GM21786 (cell line): ENCODE results near the gene MS4A6A.
"Not testable (repeated sequence)": the region's sequence is repeated elsewhere in the genome, so short reads cannot be mapped to it uniquely, and the experiment has no call there.

Source experiments
- ATAC-seq: cut with Tn5 transposase; IDR thresholded peaks from one replicate; pipeline ENCODE4 v1.9.1; 2021; ENCODE audit not compliant: unreplicated experiment

Gene MS4A6A

DNA sequence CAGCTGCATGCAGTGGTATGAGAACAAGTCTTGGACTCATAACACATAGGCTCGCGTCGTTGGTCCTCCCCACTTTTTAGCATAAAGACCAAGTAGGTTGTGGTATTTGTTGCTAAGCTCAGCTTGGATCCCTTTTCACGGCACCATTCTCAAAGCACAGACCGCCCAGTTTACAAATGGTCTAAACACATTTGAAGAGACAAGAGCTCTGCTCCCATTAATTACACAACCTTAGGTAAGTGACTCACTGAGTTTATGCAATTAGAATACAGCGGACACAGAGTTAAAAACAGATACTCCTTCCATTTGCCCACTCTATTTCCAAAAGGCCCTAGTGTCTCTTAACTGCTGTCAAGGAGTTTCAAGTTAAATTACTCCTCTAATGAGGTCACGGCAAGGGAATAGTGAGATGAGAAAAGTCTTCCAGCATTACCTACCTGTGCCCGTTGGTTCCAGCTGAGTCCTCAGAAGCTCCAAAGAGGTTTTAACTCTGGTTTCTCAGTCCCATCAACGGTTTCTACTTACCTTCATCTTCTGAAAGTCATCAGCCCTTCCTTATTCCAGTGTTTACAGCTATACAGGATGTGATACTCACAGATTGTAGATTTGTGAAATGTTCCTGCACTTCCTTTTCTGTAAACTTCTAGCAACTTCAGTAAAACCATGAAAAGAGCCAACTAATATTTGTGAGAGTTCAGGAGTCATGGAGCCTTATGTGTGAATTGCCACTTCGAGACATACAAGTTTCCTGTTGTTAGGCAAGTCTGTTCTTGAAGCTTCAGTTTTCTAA lies at the start of gene MS4A6A:
MS4A6A (minus strand) TSS at position 543 of the 790 bp plus-strand sequence. CDS start 1,356 bp downstream, outside the sequence.
- no peak for ATAC-seq

DNA sequence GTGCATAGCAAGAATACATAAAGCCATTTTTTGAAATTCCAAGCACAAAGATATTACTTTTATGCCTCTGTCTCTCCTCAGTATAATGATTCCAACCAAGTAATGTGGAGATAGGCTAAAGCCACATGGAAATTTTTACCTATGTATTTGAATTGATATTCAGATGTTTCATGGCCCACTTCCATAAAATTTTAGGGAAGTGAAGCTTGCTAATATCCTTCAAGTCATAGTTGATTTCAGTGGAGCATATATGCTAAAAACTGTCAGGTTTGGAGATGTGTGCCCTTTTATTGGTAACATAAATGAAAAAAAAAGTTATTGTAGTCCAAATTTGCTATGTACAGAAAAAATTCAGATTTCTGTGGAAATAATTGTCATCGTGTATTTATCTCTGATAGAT lies 47.8 kb upstream of the MS4A6A start:
- ATAC-seq = no peak

- ATAC-seq = no peak
Measured at GRCh38 chr11:60222141-60222540, 39.3 kb upstream of the MS4A6A start.

GRCh38 chr11:60221692-60222091 lies 38.8 kb upstream of the MS4A6A start:
- ATAC-seq = no peak

DNA sequence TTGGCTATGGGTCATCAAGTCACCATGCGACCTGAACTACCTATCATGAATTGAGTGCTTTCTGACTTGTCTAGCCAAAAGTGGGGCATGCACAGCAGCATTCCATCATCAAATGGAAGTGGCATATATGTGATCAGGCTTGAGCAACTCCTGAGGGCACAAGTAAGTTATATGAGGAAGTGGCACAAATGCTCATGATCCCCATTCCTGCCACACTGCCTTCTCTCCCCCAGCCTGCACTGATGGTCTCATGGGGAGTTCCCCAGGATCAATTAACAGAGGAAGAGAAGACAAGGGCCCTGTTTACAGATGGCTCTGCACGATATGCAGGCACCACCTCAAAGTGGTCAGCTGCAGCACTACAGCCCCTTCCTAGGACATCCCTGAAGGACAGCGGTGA lies 38.3 kb upstream of the MS4A6A start:
- ATAC-seq = no peak

DNA sequence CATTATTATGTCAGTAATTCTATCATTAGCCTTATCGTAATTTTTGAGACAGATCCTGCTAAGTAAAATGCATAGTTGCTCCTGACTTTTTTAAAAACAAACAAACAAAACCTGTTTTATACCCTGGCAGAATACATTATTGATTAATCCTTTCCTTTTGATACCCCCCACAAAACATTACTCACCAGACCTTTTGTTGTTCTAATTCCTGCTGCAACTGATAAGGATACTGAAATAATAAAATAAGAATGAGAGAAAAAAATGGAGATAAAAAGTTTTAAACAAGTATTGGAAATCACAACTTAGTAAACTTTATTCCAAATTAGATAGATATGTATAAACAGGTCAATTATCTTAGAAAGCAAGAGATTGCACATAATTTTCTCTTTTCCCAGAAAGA lies 31.5 kb upstream of the MS4A6A start:
- ATAC-seq = no peak

DNA sequence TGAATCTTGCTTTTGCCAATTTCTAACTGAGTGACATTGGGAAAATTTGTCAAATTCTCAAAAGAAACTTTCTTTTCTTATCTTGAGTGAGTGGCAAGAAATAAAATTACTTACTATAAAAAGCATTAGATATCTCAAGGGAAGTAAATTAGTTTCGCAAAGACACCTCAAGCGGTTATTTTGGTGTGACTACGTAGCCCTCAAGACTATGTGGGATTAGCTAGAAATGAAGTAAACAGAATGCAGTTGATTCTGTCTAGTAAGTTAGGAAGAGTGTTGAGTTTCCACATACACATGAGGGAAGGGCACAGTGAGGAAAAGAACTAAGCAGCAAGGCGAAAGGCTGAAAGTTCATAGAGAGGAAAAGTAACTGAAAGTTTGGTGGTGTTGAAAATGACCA lies 28.3 kb upstream of the MS4A6A start:
- ATAC-seq = no peak

- ATAC-seq = no peak
Measured at GRCh38 chr11:60209977-60210376, 27.1 kb upstream of the MS4A6A start.

DNA sequence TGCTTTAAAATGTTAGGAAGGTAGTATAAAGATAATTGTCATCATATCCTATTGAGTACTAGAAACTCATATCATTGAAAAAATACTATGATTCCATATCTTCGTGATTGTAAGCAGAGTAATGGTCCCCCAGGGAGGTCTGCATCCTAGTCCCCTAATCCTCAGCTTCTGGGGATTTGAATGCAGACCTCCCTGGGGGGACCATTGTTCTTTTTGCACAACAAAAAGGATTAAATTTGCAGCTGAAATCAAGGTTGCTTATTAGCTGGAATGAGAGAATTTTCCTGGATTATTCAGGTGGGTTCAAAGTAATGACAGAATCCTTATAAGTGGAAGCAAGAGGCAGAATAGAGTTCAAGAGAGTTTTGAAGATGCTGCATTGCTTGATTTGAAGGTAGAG lies 26.1 kb upstream of the MS4A6A start:
- ATAC-seq = no peak

- ATAC-seq = no peak
Measured at GRCh38 chr11:60208146-60208895, 25.4 kb upstream of the MS4A6A start.

- ATAC-seq = no peak
Measured at GRCh38 chr11:60206616-60207015, 23.7 kb upstream of the MS4A6A start.

- ATAC-seq = peak; percentile 52
Measured at GRCh38 chr11:60204922-60205321, 22.0 kb upstream of the MS4A6A start.

DNA sequence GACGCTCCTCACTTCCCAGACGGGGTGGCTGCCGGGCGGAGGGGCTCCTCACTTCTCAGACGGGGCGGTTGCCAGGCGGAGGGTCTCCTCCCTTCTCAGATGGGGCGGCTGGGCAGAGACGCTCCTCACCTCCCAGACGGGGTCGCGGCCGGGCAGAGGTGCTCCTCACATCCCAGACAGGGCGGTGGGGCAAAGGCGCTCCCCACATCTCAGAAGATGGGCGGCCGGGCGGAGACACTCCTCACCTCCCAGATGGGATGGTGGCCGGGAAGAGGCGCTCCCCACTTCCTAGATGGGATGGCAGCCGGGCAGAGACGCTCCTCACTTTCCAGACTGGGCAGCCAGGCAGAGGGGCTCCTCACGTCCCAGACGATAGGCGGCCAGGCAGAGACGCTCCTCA lies 18.5 kb upstream of the MS4A6A start:
- not testable (repeated sequence) for ATAC-seq

DNA sequence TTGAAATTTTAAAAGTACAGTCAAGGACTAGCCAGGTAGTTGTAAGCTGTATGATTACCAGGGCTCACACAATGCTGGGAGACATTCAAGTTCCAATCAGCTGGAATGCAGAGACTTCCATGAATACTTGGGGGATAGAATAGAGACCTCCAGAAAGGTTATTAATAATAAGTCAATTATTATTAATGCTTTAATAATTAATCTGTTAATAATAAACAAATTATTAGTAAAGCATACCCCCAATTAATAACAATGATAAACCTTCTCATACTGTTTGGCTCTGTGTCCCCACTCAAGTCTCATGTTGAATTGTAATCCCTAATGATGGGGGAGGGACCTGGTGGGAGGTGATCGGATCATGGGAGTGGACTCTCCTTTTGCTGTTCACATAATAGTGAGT lies 14.6 kb upstream of the MS4A6A start:
- no peak for ATAC-seq

GRCh38 chr11:60195923-60196368 lies 13.1 kb upstream of the MS4A6A start:
- peak; percentile 74 for ATAC-seq

DNA sequence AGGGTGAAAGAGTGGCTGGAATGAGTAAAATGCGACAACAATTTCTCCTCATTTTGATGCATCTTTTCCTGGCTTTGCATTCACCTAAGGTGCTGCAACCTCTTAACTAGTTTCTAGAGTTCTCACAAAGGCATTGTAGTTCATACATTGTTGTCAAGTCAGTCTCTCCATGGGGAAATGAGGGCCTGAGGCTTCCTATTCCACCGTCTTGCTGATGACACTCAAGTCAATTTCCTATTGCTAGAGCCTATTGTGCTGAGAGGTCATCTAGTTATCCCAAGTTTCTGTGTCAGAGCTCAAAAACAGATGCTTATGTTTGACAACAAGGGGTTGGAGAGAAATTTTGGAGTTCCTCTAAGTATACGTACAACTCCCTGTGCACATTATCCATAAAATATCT lies 11.6 kb upstream of the MS4A6A start:
- ATAC-seq = no peak

DNA sequence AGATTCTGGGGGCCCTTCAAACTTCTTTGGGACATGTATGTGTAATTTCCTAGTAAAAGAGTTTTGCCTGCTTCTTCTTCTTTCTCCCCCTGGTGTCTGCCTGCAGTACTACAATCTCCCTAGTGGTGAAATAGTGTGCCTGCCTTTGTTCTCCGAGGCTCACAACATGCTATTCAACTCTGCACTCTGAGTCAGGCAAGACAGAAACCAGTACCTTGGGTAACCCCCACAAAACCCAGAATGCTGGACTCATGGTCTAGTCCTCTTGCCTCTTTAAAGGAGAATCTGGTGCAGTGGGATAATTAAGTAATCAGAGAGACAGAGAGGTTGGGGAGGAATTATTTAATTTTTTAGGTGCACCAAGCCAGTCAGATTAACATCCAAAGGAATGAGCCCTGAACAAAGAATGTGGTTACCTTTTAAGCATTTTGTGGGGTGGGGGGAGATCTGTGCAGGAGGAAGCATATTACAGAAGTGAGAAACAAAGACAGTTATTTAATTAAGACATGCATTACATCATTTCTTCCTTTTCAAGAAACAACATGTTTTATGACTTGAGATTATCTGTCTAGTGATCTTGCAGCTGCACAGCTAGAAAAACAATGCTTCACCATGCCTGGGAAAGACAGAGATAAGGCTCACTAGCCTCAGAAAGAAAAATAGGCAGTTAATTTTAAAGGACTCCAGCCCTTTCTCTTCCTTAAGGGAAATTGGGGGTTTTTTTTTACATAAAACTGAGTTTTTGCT lies 11.0 kb upstream of the MS4A6A start:
- ATAC-seq = peak; percentile 81

GRCh38 chr11:60192564-60192963 lies 9.7 kb upstream of the MS4A6A start:
- ATAC-seq = not testable (repeated sequence)

DNA sequence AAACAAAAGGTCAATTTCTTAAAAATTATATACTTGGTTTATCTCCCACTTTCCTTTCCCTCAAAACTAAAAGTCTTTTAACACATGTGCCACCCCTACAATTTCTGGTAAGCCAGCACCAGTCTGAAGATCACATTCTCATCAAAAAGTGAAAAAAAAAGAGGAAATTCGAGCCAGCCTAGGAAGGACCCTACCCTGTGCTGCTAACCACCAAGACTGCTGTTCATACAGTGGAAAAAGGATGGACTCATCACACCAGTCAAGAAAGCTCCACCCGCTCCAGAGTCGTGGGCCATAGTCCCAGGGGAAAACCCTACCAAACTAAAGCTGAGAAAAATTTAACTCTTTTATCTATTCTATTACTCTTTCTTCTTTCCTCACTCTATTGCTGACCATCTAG lies 5.6 kb upstream of the MS4A6A start:
- not testable (repeated sequence) for ATAC-seq

- not testable (repeated sequence) for ATAC-seq
Measured at GRCh38 chr11:60186128-60186527, 3.2 kb upstream of the MS4A6A start.

DNA sequence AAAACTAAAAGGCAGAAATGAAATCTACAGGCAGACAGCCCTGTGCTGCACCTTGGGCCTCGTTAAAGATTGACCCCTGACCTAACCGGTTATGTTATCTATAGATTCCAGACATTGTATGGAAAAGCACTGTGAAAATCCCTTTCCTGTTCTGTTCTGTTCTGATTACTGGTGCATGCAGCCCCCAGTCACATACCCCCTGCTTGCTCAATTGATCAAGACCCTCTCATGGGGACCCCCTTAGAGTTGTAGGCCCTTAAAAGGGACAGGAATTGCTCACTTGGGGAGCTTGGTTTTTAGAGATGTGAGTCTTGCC lies 2.6 kb upstream of the MS4A6A start:
- ATAC-seq = not testable (repeated sequence)
